Choroid plexus epithelial cell (primary cell): ENCODE measurements around the gene RFX7.

Experiments used
- DNase-seq: peaks from one replicate; pipeline ENCODE4 v3.0.0-alpha.2; 2010; ENCODE audit warnings: low read depth
- H3K4me3 ChIP-seq: 2 replicates; pipeline ENCODE4 v1.5.1; 2011; ENCODE audit warnings: low read depth, mild to moderate bottlenecking, control low read depth, low read length, moderate library complexity
- CTCF ChIP-seq: conservative IDR thresholded peaks from 2 replicates; pipeline ENCODE4 v1.5.1; 2011; ENCODE audit warnings: low read depth, mild to moderate bottlenecking, control low read depth, inconsistent platforms, low read length, moderate library complexity

The RFX7 gene

GRCh38 chr15:56088389-56088788 lies 155.3 kb downstream of the RFX7 start:
- TF ChIP-seq CTCF = no peak
- H3K4me3 ChIP-seq = no peak overlapping the region
- DNase-seq = no peak

GRCh38 chr15:56086566-56086965 lies 157.1 kb downstream of the RFX7 start:
- TF ChIP-seq CTCF = no peak
- H3K4me3 ChIP-seq = no peak overlapping the region
- no peak for DNase-seq

- no peak for TF ChIP-seq CTCF
- H3K4me3 ChIP-seq = no peak overlapping the region
- DNase-seq = no peak
Measured at GRCh38 chr15:56082263-56082761, 161.4 kb downstream of the RFX7 start.

DNA sequence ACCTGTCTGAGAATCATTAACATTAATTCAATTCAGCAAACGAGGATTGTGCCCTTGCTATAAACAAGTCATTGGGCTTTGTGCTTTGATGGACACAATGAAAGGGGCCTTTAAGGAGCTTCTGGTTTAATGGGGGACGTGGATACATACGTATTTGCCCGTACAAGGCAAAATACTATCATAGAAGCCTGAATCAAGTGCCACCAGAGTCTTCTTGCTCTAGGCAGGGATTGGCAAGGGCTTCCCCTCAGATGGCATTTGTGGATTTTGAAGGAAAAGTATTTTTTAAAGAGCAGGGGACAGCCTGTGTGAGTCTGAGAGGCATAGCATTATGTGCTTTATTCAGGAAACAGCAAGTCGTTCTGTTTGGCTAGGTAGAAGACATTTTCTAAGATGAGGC lies 166.6 kb downstream of the RFX7 start:
- TF ChIP-seq CTCF = no peak

GRCh38 chr15:56076640-56077039 lies 167.0 kb downstream of the RFX7 start:
- H3K4me3 ChIP-seq = no peak overlapping the region
- TF ChIP-seq CTCF = no peak
- DNase-seq = no peak

More for the DNA sequence above, 166.6 kb downstream of the RFX7 start:
- no peak overlapping the region for H3K4me3 ChIP-seq
- no peak for DNase-seq

GRCh38 chr15:56074481-56075265 lies 169.0 kb downstream of the RFX7 start:
- TF ChIP-seq CTCF = no peak
- DNase-seq = no peak
- no peak overlapping the region for H3K4me3 ChIP-seq

- no peak for DNase-seq
- no peak overlapping the region for H3K4me3 ChIP-seq
- TF ChIP-seq CTCF = no peak
Measured at GRCh38 chr15:56064152-56064551, 179.5 kb downstream of the RFX7 start.
